ENCODE data around the gene RPN2. TPM values are rescaled to one million over a fixed set of nuclear protein-coding genes. Genes with fewer than 3 reads are reported as not detected.

RPN2 gene
- polyA plus RNA-seq, 3 donors, result 58.0 to 135 (median 79.1) TPM

DNA sequence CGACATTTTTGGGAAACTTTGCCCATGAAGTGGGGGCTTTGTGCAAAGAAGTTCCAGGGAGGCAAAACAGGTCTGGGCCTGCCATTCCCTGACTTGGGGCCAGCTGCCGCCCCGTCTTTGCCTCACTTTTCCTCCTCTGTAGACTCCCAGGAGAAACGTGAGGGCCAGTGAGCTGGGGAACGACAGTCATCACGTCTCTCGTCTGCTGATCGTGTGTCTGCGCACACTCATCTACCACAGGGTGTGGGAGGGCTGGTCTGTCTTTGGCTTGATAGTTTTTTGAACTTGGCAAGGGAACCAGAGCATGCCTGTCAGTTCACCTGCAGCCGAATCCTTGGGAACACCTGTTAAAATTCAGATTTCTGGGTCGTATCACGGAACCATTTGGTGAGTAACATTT is 74.0 kb downstream of the RPN2 start:
- 78 to 92% (median 90%) methylated on average over 12 of the region's 12 CpGs for WGBS, 3 donors
- no peak overlapping the region for H3K27ac ChIP-seq (ENCODE audit: low read depth, low read length)

GRCh38 chr20:37254114-37254878 is 75.2 kb downstream of the RPN2 start:
- H3K27ac ChIP-seq (ENCODE audit: low read depth, low read length), result no peak overlapping the region
- 73 to 80% (median 75%) methylated on average over 7 of the region's 7 CpGs for WGBS, 3 donors

DNA sequence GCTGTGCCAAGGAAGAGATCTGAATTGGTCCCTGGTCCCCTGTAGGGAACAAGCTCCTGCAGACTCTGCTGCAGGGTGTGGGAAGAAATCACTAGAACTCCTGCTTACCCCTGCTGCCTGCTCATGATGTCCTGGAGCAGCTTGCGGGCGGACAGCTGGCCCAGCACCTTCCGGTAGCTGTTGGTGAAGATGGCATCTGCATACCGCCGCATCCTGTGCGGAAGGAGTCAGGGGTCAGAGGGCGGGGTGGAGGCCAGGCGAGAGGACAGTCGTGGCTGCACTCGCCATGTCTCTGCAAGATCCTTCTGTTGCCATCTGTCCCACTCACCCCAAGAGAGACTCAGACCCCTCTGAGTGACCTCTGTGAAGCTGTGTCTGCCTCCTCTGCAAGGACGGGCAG is 77.2 kb downstream of the RPN2 start:
- H3K27ac ChIP-seq (ENCODE audit: low read depth, low read length), result no peak overlapping the region
- 70 to 79% (median 75%) methylated on average over 11 of the region's 11 CpGs for WGBS, 3 donors

DNA sequence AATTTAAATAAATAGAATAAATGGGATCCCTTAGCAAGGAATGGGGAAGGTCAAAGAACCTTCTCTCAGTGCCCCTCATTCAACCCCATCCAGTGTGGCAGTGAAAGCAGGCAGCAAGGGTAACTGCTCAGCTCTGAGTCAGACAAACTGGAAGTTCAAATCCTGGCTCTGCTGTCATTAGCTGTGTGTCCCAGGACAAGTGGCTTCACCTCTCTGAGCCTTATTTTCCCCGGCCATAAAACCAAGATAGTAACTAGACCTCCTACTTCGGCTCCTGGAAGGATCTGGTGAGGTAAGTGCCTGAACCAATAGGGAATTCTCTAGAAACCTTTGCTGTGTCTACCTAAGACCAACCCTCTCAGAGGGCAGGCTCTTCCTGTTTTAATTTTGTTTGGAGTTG is 78.4 kb downstream of the RPN2 start:
- no peak overlapping the region for H3K27ac ChIP-seq (ENCODE audit: low read depth, low read length)
- WGBS, 3 donors, result 50 to 88% (median 73%) methylated on average over 2 of the region's 2 CpGs

DNA sequence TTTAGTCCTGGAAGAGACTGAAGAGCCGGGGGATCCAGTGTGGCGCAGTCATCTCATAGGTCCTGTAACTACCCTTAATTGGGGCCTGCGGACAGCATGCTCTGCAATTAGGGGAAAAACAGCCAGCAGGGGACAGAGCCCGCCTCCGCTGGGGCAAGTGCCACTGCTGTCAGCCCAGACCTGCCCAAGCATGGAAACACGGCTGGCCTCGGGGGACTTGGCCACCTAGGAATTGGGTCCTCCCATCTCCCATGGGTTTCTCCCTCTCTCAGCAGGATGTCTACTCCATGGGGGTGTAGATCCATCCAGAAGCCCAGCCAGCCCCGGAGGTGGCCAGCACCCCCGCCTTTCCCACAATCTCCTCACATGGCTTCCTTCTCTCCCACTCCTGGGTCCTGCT is 78.9 kb downstream of the RPN2 start:
- no peak overlapping the region for H3K27ac ChIP-seq (ENCODE audit: low read depth, low read length)
- 62 to 78% (median 72%) methylated on average over 8 to 9 of the region's 9 CpGs for WGBS, 3 donors

DNA sequence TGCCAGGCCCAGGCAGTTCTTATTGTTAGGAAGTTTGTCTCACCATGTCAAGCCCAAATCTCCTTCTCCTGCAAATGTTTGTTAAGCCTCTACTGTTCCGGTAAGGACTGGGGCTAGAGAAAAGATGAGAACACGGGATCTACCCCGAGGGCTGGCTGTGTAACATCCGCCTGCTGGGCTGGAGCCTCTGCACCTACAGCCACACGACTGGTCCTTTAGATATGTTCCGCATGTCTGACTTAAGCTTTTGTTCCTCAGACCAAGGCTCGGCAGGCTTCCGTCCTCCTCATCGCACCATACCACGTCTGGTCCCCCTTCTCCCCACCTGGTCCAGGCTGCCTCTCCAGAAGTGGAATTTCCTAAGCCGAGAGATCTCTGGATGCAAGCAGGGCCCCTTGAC is 79.9 kb downstream of the RPN2 start:
- WGBS, 3 donors, result 76 to 78% (median 77%) methylated on average over 11 of the region's 11 CpGs

GRCh38 chr20:37259865-37260264 is 80.7 kb downstream of the RPN2 start:
- WGBS, 3 donors, result 60 to 64% (median 62%) methylated on average over 3 of the region's 3 CpGs

More for the DNA sequence above, 79.9 kb downstream of the RPN2 start:
- no peak overlapping the region for H3K27ac ChIP-seq (ENCODE audit: low read depth, low read length)

DNA sequence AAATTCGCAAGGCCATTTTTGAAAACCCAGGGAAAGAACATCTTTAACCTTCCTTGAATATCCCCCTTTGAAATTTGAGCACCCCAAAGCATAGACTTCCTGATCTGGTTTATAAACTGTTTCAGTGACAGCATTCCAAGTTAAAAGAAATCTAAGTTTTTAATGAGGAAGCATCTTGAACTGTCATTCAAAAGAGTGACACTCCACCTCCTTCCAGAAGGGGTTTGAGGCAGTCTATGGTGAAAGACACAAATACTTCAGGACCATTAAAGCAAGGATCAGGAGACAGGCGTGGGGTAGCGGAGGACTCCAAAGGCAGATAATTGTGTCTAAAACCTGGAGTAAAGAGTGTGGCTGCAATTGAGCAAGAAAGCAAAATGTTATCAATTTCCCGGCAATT is 81.8 kb downstream of the RPN2 start:
- no peak overlapping the region for H3K27ac ChIP-seq (ENCODE audit: low read depth, low read length)
- 70 to 82% (median 76%) methylated on average over 4 of the region's 4 CpGs for WGBS, 3 donors

More at GRCh38 chr20:37259865-37260264, 80.7 kb downstream of the RPN2 start:
- no peak overlapping the region for H3K27ac ChIP-seq (ENCODE audit: low read depth, low read length)

DNA sequence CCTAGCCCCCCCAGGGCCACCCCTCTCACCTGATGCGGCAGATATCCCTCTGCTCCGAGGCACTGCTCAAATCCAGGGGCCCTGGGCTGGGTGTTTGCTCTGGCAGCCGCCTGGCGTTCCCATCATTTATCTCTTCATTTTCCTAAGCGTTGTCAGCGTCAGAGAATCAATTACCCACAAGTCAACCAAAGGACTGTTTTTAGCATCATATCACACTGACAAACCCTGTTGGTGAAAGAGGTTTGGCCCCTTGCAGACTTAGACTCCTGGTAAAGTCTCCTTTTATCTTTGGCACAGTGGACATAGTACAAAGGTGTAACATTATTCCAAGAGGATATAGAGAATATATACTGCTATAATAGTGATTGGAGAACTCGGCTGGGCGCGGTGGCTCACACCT is 82.6 kb downstream of the RPN2 start, which contains the start of gene GHRH:
Gene GHRH (minus strand): TSS at position 101 of the 400 bp plus-strand sequence. CDS start 4,925 bp downstream, outside the sequence.
- WGBS, 3 donors, result 56 to 79% (median 71%) methylated on average over 9 of the region's 9 CpGs
- no peak within 1 kb of the TSS for H3K27ac ChIP-seq (ENCODE audit: low read depth, low read length)

- no peak overlapping the region for H3K27ac ChIP-seq (ENCODE audit: low read depth, low read length)
- 47 to 75% (median 68%) methylated on average over 8 of the region's 8 CpGs for WGBS, 3 donors
These were observed 83.4 kb downstream of the RPN2 start for GRCh38 chr20:37262505-37262904.

DNA sequence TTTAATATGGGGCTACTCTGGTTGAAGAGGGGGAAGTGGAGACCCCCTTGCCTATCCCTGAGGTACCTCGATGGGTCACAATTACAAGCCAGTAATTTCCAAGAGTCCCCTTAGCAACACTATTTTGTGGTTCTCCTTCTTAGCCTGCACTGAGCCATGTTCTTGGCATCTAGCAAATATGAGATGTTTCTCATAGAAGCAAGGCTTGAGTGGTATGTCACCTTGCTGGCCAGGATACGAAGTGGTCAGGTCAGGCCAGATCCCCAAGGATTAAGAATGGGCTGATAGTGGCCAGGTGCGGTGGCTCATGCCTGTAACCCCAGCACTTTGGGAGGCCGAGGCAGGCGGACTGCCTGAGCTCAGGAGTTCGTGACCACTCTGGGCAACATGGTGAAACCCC is 84.6 kb downstream of the RPN2 start:
- H3K27ac ChIP-seq (ENCODE audit: low read depth, low read length), result no peak overlapping the region
- 71 to 89% (median 89%) methylated on average over 6 of the region's 6 CpGs for WGBS, 3 donors

DNA sequence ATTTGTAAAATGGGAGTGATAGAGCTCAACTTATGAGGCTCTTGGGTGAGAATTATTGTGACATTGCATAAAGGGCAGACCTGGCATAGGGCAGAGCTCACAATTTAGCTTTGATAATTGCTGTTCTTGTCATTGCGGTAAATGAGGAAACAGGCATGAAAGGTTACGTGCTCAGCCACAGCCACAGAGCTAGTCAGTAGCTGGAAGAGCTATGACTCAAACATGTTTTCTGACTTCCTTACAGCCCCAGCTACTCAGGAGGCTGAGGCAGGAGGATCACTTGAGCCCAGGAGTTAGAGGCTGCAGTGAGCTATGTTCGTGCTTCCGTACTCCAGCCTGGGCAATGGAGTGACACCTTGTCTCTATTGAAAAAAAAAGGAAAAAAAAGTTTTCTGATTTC is 86.0 kb downstream of the RPN2 start:
- no peak overlapping the region for H3K27ac ChIP-seq (ENCODE audit: low read depth, low read length)
- WGBS, 3 donors, result 83 to 99% (median 89%) methylated on average over 4 of the region's 4 CpGs

GRCh38 chr20:37266940-37267666 is 88.0 kb downstream of the RPN2 start:
- WGBS, 3 donors, result 72 to 78% (median 75%) methylated on average over 9 of the region's 9 CpGs
- H3K27ac ChIP-seq (ENCODE audit: low read depth, low read length), result no peak overlapping the region

DNA sequence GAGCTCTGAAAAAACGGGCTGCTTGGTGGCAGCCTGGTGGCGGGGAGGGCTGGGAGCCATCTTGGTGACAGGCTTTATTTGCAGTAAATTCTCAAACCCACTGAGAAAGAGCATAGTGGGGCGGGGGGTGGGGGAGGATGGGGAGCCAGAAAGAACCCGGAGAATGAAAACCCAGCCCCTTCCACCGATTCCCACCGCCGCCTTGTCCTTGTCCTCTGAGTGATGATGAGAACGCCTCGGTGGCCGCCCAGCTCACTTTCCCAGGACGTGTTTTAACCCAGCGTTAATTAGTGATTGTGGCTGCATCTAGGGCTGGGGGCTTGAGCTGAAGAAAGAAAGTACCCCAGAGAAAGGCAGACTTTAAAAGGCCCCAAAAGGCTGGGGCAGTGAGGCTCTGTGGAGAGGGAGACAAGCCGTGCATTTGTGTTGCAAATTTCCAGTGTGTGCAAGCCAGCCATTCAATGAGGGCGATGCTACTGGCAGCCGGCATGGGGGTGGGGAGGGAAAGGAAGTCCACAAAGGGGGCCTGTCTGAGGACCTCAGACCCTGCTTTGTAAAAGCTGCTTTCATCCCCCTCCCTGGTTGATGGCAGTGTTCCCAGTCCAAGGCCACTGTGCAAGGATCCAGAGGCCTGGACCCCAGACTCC is 88.7 kb downstream of the RPN2 start:
- WGBS, 3 donors, result 58 to 69% (median 66%) methylated on average over 15 of the region's 15 CpGs

GRCh38 chr20:37270576-37271420 is 91.7 kb downstream of the RPN2 start:
- WGBS, 3 donors, result 72 to 90% (median 81%) methylated on average over 12 of the region's 12 CpGs
- no peak overlapping the region for H3K27ac ChIP-seq (ENCODE audit: low read depth, low read length)

More for the DNA sequence above, 88.7 kb downstream of the RPN2 start:
- no peak overlapping the region for H3K27ac ChIP-seq (ENCODE audit: low read depth, low read length)

GRCh38 chr20:37271421-37271768 is 92.3 kb downstream of the RPN2 start:
- 67 to 92% (median 87%) methylated on average over 3 of the region's 3 CpGs for WGBS, 3 donors
- no peak overlapping the region for H3K27ac ChIP-seq (ENCODE audit: low read depth, low read length)

GRCh38 chr20:37273988-37274387 is 94.9 kb downstream of the RPN2 start:
- H3K27ac ChIP-seq (ENCODE audit: low read depth, low read length), result no peak overlapping the region
- WGBS, 3 donors, result 100% methylated on average over 1 of the region's 1 CpG; no CpG with 5 or more reads in 1 of the 3 donors

DNA sequence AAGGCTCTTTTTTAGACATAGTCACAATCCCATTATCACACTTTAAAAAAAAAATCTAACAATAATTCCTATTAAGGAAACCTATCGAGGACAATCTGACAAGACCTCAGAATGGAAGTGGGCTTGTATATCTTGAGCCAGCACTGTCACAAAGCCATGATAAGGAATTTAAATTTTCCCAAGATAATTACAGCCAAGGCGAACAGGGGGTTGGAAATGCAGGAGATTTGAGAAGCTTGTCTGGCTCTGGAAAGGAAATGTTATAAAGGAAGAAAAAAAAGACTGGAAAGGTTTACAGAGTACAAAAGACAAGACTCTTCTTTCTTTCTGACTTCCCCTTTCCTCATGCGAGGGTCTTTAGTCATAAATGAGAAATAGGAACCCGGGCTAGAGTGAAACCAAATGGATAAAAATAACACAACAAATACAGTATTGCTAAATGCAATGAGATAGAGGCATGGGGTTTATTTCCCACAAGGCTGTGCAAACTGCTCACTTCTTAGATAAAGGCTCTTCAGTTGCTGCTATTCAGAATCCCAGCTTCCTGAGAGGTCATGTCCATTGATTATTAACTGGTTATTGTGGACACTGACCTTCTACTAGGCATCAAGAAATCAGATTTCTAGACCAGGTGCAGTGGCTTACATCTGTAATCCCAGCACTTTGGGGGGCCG is 95.9 kb downstream of the RPN2 start:
- WGBS, 3 donors, result 36 to 43% (median 40%) methylated on average over 5 of the region's 5 CpGs
- H3K27ac ChIP-seq (ENCODE audit: low read depth, low read length), result no peak overlapping the region

Data from adipose tissue (tissue), 3 donors.